NCI-H774 (cell line): ENCODE measurements around the gene FREM1.
A peak's percentile ranks its signal among the peaks of the same experiment; 100 is the strongest.

Experiments used
- DNase-seq: peaks from one replicate; lab custom pipeline; 2025; lab: John Stamatoyannopoulos, UW

Gene FREM1

GRCh38 chr9:14756291-14756690, 153.9 kb downstream of the FREM1 start:
- DNase-seq, result no peak

- DNase-seq, result no peak
These were observed 157.4 kb downstream of the FREM1 start for GRCh38 chr9:14752871-14753270.

- DNase-seq, result no peak
These were observed 158.0 kb downstream of the FREM1 start for GRCh38 chr9:14752271-14752670.

- no peak for DNase-seq
These were observed 159.4 kb downstream of the FREM1 start for GRCh38 chr9:14750821-14751220.

GRCh38 chr9:14749741-14750211, 160.5 kb downstream of the FREM1 start:
- DNase-seq, result no peak

GRCh38 chr9:14748373-14748772, 161.9 kb downstream of the FREM1 start:
- no peak for DNase-seq

- DNase-seq, result no peak
These were observed 163.1 kb downstream of the FREM1 start for GRCh38 chr9:14747111-14747510.

- DNase-seq, result no peak
These were observed 163.6 kb downstream of the FREM1 start for GRCh38 chr9:14746626-14747025.

- DNase-seq, result no peak
These were observed 165.5 kb downstream of the FREM1 start for GRCh38 chr9:14744768-14745167.

- no peak for DNase-seq
These were observed 168.9 kb downstream of the FREM1 start for GRCh38 chr9:14741369-14741768.

- no peak for DNase-seq
These were observed 177.1 kb downstream of the FREM1 start for GRCh38 chr9:14733133-14733532.

GRCh38 chr9:14731294-14731981, 178.8 kb downstream of the FREM1 start:
- no peak for DNase-seq

- no peak for DNase-seq
These were observed 179.7 kb downstream of the FREM1 start for GRCh38 chr9:14730461-14730898.

GRCh38 chr9:14723301-14723700, 186.9 kb downstream of the FREM1 start:
- no peak for DNase-seq

GRCh38 chr9:14722391-14723035, 187.7 kb downstream of the FREM1 start, which contains the start of gene CER1:
Gene CER1 (minus strand): TSS chr9:14722733. CDS start chr9:14722672, 61 bp downstream.
- peak; percentile 75 for DNase-seq

GRCh38 chr9:14719231-14719923, 190.9 kb downstream of the FREM1 start:
- no peak for DNase-seq

- DNase-seq, result no peak
These were observed 195.1 kb downstream of the FREM1 start for GRCh38 chr9:14715102-14715501.

- no peak for DNase-seq
These were observed 197.0 kb downstream of the FREM1 start for GRCh38 chr9:14713187-14713767.

- no peak for DNase-seq
These were observed 199.4 kb downstream of the FREM1 start for GRCh38 chr9:14710804-14711203.

GRCh38 chr9:14706530-14707140, 203.6 kb downstream of the FREM1 start:
- no peak for DNase-seq

GRCh38 chr9:14705079-14705478, 205.1 kb downstream of the FREM1 start:
- no peak for DNase-seq

- no peak for DNase-seq
These were observed 205.9 kb downstream of the FREM1 start for GRCh38 chr9:14704281-14704680.
